ENCODE results near the gene CAMTA1. TPM values are rescaled to one million over a fixed set of nuclear protein-coding genes. Genes with fewer than 3 reads are reported as not detected.

The CAMTA1 gene
- total RNA-seq, 2 experiments from 2014 or later: 43.9 to 73.3 TPM

DNA sequence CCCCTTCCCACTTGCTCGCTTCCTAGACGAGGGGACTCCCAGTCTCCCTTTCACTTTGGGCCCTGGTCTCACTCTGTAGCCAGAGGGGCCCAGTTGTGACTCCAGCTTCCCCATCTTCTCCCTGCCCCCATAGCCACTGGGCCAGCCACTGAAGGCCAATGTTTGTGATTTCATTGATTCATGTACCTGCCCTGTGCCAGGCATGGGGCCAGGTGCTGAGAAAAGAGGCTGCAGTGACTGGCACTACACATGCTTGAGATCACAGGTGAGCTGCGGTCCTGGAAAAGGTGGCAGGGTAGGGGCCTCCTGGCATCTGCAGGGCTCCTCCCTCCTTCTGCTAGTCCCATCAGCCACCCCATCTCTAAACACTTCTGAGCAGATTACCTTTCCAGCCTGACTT lies 640.5 kb downstream of the CAMTA1 start:
- Histone ChIP-seq H3K9me2 (ENCODE audit: insufficient read depth, low read length) (no peaks in the 10 kb centered on the region), H3K4me3 (ENCODE audit: low read depth, low read length, poor library complexity, severe bottlenecking) (no peak overlapping the region), H3K79me2 (ENCODE audit: insufficient read depth, low read depth, low read length) (no peaks in the 10 kb centered on the region), H4K20me1 (ENCODE audit: insufficient read depth, low read length) (no peaks in the 10 kb centered on the region), H2AFZ (ENCODE audit: low read length) (no peak overlapping the region), H3K9me3 (ENCODE audit: low read length) (no peaks in the 10 kb centered on the region), H3K27ac (ENCODE audit: low read depth, low read length, poor library complexity, severe bottlenecking) (no peak overlapping the region), H3K36me3 (ENCODE audit: insufficient read depth, low read length) (no peaks in the 10 kb centered on the region), H3K4me1 (ENCODE audit: insufficient read depth, low read length, poor library complexity, severe bottlenecking) (no peaks in the 10 kb centered on the region), H3K4me2 (ENCODE audit: low read length) (no peak overlapping the region)
- intact Hi-C loops (cut with micrococcal nuclease; ENCODE audit: unreplicated experiment): no loop called here
- no peak for DNase-seq (ENCODE audit: low spot score)
- POLR2A ChIA-PET: no interaction called here
- TF ChIP-seq, protein P1, sequence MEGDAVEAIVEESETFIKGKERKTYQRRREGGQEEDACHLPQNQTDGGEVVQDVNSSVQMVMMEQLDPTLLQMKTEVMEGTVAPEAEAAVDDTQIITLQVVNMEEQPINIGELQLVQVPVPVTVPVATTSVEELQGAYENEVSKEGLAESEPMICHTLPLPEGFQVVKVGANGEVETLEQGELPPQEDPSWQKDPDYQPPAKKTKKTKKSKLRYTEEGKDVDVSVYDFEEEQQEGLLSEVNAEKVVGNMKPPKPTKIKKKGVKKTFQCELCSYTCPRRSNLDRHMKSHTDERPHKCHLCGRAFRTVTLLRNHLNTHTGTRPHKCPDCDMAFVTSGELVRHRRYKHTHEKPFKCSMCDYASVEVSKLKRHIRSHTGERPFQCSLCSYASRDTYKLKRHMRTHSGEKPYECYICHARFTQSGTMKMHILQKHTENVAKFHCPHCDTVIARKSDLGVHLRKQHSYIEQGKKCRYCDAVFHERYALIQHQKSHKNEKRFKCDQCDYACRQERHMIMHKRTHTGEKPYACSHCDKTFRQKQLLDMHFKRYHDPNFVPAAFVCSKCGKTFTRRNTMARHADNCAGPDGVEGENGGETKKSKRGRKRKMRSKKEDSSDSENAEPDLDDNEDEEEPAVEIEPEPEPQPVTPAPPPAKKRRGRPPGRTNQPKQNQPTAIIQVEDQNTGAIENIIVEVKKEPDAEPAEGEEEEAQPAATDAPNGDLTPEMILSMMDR (conservative IDR thresholded peaks at IDR 0.05; ENCODE audit: low read length): no peak
- TF ChIP-seq EZH2phosphoT487 (IDR thresholded peaks at IDR 0.05; ENCODE audit: borderline replicate concordance, low read depth, low read length): no peak
- no TSS peak for BruUV-seq (replicated peaks)
- CTCF ChIA-PET (ENCODE audit: unreplicated experiment): no interaction called here

DNA sequence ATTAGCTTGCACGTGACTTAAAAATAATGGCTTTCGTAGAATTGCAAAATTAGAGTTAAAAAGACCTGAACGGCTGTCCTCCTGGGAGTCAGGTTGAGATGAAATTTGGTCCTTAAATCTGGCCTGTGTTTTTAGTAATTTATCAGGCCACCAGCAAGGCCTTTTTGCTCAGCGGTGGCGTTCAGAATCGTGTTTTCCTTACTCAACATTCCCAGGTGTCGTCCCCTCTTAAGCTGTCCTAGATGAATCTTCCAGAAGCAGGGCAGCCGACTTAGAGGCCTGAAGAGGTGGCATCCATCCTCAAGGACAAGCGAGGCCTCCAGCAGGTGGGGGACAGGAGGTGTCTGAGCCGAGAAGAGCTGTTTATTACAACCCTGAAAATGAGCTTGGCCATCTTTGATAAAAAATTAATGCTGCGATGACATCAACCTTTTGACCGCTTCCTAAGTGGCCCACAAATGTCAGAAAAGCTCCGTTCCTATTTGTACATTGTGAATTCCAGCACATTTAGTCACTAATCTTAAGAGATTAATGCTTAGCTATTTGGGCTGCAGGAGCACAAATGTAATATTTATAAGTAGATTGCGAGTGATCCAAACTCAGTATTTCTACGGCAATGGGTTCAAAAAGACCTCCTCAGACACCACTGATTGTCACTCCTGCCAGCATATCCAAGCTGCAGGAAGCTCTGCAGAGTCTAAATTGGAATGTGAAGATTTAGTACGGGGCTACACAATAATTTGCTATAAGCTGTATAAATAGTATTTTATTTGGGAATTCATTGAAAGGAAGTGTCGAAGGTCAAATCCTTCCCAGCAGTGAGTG lies 641.7 kb downstream of the CAMTA1 start:
- Histone ChIP-seq H3K9me2 (ENCODE audit: insufficient read depth, low read length) (no peaks in the 10 kb centered on the region), H3K4me2 (ENCODE audit: low read length) (no peak overlapping the region), H3K27ac (ENCODE audit: low read depth, low read length, poor library complexity, severe bottlenecking) (no peak overlapping the region), H3K9me3 (ENCODE audit: low read length) (no peaks in the 10 kb centered on the region), H4K20me1 (ENCODE audit: insufficient read depth, low read length) (no peaks in the 10 kb centered on the region), H3K36me3 (ENCODE audit: insufficient read depth, low read length) (no peaks in the 10 kb centered on the region), H3K79me2 (ENCODE audit: insufficient read depth, low read depth, low read length) (no peaks in the 10 kb centered on the region), H3K4me1 (ENCODE audit: insufficient read depth, low read length, poor library complexity, severe bottlenecking) (no peaks in the 10 kb centered on the region), H3K4me3 (ENCODE audit: low read depth, low read length, poor library complexity, severe bottlenecking) (no peak overlapping the region), H2AFZ (ENCODE audit: low read length) (no peak overlapping the region)
- intact Hi-C loops (cut with micrococcal nuclease; ENCODE audit: unreplicated experiment): no loop called here
- ChIA-PET POLR2A (no interaction called here), CTCF (ENCODE audit: unreplicated experiment) (no interaction called here)
- no peak for TF ChIP-seq EZH2phosphoT487 (IDR thresholded peaks at IDR 0.05; ENCODE audit: borderline replicate concordance, low read depth, low read length)
- TF ChIP-seq, protein P1 (conservative IDR thresholded peaks at IDR 0.05; ENCODE audit: low read length): no peak
- no peak for DNase-seq (ENCODE audit: low spot score)
- BruUV-seq (replicated peaks): no TSS peak

DNA sequence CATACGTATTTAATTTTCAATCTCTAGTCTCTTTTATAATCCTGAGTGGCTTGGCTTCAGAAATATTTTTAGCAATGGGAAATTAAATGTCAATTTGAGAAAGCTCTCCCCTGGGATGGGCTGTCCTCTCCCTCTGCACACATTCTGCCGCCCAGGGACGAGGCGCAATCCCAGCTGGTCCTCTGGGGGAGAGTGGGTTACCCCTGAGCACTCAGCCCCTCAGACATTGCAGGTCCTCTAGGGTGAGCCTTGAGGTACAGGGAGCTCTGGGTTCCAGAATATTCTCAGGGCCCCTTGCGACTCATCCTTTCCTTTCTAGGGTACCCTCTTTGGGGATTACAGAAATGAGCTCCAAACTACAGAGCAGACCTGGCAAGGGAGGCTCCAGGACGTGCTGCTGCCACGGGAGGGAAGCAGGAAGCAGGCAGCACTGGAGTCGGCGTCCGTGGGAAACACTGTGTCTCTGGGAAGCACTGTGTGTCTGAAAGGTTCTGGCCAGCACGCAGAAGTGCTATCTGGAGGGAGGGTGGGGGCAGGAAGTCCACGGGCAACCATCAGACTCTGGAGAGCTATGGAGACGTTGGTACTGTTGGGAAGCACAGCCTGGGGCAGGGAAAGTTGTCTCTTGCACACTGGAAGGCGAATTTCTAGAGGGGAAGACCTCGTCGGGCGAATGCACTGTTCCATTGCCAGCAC lies 642.5 kb downstream of the CAMTA1 start:
- Histone ChIP-seq H3K4me3 (ENCODE audit: low read depth, low read length, poor library complexity, severe bottlenecking) (no peak overlapping the region), H3K9me2 (ENCODE audit: insufficient read depth, low read length) (no peaks in the 10 kb centered on the region), H3K4me1 (ENCODE audit: insufficient read depth, low read length, poor library complexity, severe bottlenecking) (no peaks in the 10 kb centered on the region), H3K36me3 (ENCODE audit: insufficient read depth, low read length) (no peaks in the 10 kb centered on the region), H3K4me2 (ENCODE audit: low read length) (no peak overlapping the region), H3K9me3 (ENCODE audit: low read length) (no peaks in the 10 kb centered on the region), H3K79me2 (ENCODE audit: insufficient read depth, low read depth, low read length) (no peaks in the 10 kb centered on the region), H4K20me1 (ENCODE audit: insufficient read depth, low read length) (no peaks in the 10 kb centered on the region), H3K27ac (ENCODE audit: low read depth, low read length, poor library complexity, severe bottlenecking) (no peak overlapping the region), H2AFZ (ENCODE audit: low read length) (no peak overlapping the region)
- TF ChIP-seq EZH2phosphoT487 (IDR thresholded peaks at IDR 0.05; ENCODE audit: borderline replicate concordance, low read depth, low read length): no peak
- TF ChIP-seq, protein P1 (conservative IDR thresholded peaks at IDR 0.05; ENCODE audit: low read length): no peak
- intact Hi-C loops (cut with micrococcal nuclease; ENCODE audit: unreplicated experiment): no loop called here
- ChIA-PET POLR2A (no interaction called here), CTCF (ENCODE audit: unreplicated experiment) (no interaction called here)
- no TSS peak for BruUV-seq (replicated peaks)
- no peak for DNase-seq (ENCODE audit: low spot score)
